ENCODE measurements around the gene HS1BP3. TPM values are rescaled to one million over a fixed set of nuclear protein-coding genes. Genes with fewer than 3 reads are reported as not detected.

Gene HS1BP3
- total RNA-seq, 5 donors from 2014 or later (not counting 1 experiment from before 2014, with no cell fraction given) = 11.1 to 20.7 (median 17.2) TPM

DNA sequence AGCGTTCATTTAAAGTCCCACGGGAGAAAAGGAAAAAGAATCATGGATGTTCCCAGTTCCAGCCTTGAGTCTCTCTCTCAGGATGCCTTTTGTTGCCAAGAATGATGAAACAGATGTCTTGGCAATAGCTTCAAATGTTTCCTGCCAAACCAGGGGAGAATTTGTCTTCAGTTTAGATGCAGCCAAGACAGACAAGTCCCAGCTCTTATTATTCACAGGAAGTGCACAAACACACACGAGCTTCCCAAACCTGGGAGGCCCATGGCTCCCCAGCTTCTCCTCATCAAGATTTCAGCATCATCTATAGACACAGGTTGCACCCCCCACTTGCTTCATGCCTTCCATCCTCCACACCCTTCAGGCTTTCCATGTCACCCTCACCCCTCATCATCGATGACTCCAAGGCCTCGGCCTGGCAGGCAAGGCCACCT is 45.9 kb downstream of the HS1BP3 start:
- DNase-seq (no peak), ATAC-seq (replicated peaks in 1 of 4) (no peak)
- Mint-ChIP-seq H3K4me1 (no peaks in the 10 kb centered on the region), H3K27me3 (peaks cover 0 to 1% of the 10 kb centered on the region in 2 donors), H3K9me3 (peaks cover 0 to 12% (median 6%) of the 10 kb centered on the region in 3 donors), H3K27ac (no peak overlapping the region), H3K4me3 (no peak overlapping the region), H3K36me3 (peaks cover 17% of the 10 kb centered on the region)
- WGBS (ENCODE audit: insufficient coverage) = 56% methylated on average over 2 of the region's 5 CpGs
- Histone ChIP-seq H3K4me1 (ENCODE audit: control insufficient read depth in 1 of 2, extremely low read depth in 1 of 2, insufficient read depth in 2 of 2, low read length in 2 of 2) (no peaks in the 10 kb centered on the region), H3K4me3 (ENCODE audit: control insufficient read depth in 1 of 2, extremely low read depth in 1 of 2, low read length in 1 of 2) (no peak overlapping the region), H3K27me3 (replicated peaks in 1 of 2; ENCODE audit: control insufficient read depth in 2 of 2, extremely low read depth in 1 of 2, insufficient read depth in 2 of 2, low read length in 1 of 2) (no peaks in the 10 kb centered on the region), H3K36me3 (ENCODE audit: control insufficient read depth in 2 of 2, extremely low read depth in 1 of 2, insufficient read depth in 1 of 2, low read length in 1 of 2) (no peaks in the 10 kb centered on the region), H3K27ac (ENCODE audit: low read length) (no peak overlapping the region), H3K9me3 (no peaks in the 10 kb centered on the region)
- CTCF ChIA-PET = no interaction called here
- POLR2A ChIA-PET = no interaction called here

GRCh38 chr2:20604401-20604911 is 46.4 kb downstream of the HS1BP3 start:
- Mint-ChIP-seq H3K36me3 (peaks cover 17% of the 10 kb centered on the region), H3K27me3 (peaks cover 0 to 1% of the 10 kb centered on the region in 2 donors), H3K4me1 (no peaks in the 10 kb centered on the region), H3K4me3 (no peak overlapping the region), H3K27ac (no peak overlapping the region), H3K9me3 (peaks cover 0 to 12% (median 6%) of the 10 kb centered on the region in 3 donors)
- Histone ChIP-seq H3K4me1 (ENCODE audit: control insufficient read depth in 1 of 2, extremely low read depth in 1 of 2, insufficient read depth in 2 of 2, low read length in 2 of 2) (no peaks in the 10 kb centered on the region), H3K36me3 (ENCODE audit: control insufficient read depth in 2 of 2, extremely low read depth in 1 of 2, insufficient read depth in 1 of 2, low read length in 1 of 2) (no peaks in the 10 kb centered on the region), H3K9me3 (no peaks in the 10 kb centered on the region), H3K27ac (ENCODE audit: low read length) (no peak overlapping the region), H3K27me3 (replicated peaks in 1 of 2; ENCODE audit: control insufficient read depth in 2 of 2, extremely low read depth in 1 of 2, insufficient read depth in 2 of 2, low read length in 1 of 2) (no peaks in the 10 kb centered on the region), H3K4me3 (ENCODE audit: control insufficient read depth in 1 of 2, extremely low read depth in 1 of 2, low read length in 1 of 2) (no peak overlapping the region)
- DNase-seq = no peak
- ChIA-PET POLR2A (no interaction called here), CTCF (no interaction called here)
- ATAC-seq (replicated peaks in 1 of 4) = no peak
- 81% methylated on average over 5 of the region's 7 CpGs for WGBS (ENCODE audit: insufficient coverage)

DNA sequence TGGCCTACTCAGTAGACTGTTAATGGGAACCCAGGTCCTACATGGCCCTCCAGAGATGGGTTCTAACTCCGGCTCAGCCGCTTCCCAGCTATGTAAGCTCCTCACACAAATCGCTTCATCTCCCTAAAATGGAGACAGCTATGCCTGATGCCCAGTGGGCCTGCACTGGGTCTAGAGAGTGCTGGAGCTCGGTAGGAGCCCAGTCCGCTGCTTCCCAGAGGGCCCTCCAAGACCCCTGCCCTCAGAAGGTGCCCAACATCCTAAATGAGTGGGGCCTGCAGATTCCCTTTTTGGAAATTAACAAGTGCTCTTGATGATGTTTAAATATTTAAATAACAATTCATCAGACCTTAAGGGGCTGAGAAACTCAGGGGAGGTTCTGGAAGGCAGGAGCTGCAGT is 47.1 kb downstream of the HS1BP3 start:
- WGBS (ENCODE audit: insufficient coverage) = no CpG with 5 or more reads among the region's 5 CpGs
- ATAC-seq (replicated peaks in 1 of 4) (no peak), DNase-seq (no peak)
- no peaks in the 10 kb centered on the region for H3K36me3 ChIP-seq (ENCODE audit: control insufficient read depth in 2 of 2, extremely low read depth in 1 of 2, insufficient read depth in 1 of 2, low read length in 1 of 2)
- H3K27ac Mint-ChIP-seq = no peak overlapping the region
- peaks cover 16% of the 10 kb centered on the region for H3K36me3 Mint-ChIP-seq
- CTCF ChIA-PET = no interaction called here
- no peak overlapping the region for H3K27ac ChIP-seq (ENCODE audit: low read length)
- H3K4me1 Mint-ChIP-seq = no peaks in the 10 kb centered on the region
- H3K4me1 ChIP-seq (ENCODE audit: control insufficient read depth in 1 of 2, extremely low read depth in 1 of 2, insufficient read depth in 2 of 2, low read length in 2 of 2) = no peaks in the 10 kb centered on the region
- H3K4me3 Mint-ChIP-seq = no peak overlapping the region
- POLR2A ChIA-PET = no interaction called here
- no peaks in the 10 kb centered on the region for H3K27me3 ChIP-seq (replicated peaks in 1 of 2; ENCODE audit: control insufficient read depth in 2 of 2, extremely low read depth in 1 of 2, insufficient read depth in 2 of 2, low read length in 1 of 2)
- H3K27me3 Mint-ChIP-seq = peaks cover 0 to 1% of the 10 kb centered on the region in 2 donors
- H3K9me3 ChIP-seq = no peaks in the 10 kb centered on the region
- no peak overlapping the region for H3K4me3 ChIP-seq (ENCODE audit: control insufficient read depth in 1 of 2, extremely low read depth in 1 of 2, low read length in 1 of 2)
- peaks cover 0 to 11% (median 6%) of the 10 kb centered on the region in 3 donors for H3K9me3 Mint-ChIP-seq

- Mint-ChIP-seq H3K4me3 (no peak overlapping the region), H3K4me1 (no peaks in the 10 kb centered on the region), H3K9me3 (peaks cover 0 to 6% (median 3%) of the 10 kb centered on the region in 3 donors), H3K27me3 (no peaks in the 10 kb centered on the region), H3K27ac (no peak overlapping the region), H3K36me3 (peaks cover 9% of the 10 kb centered on the region)
- no peaks in the 10 kb centered on the region for H3K27me3 ChIP-seq (replicated peaks in 1 of 2; ENCODE audit: control insufficient read depth in 2 of 2, extremely low read depth in 1 of 2, insufficient read depth in 2 of 2, low read length in 1 of 2)
- CTCF ChIA-PET = no interaction called here
- no peaks in the 10 kb centered on the region for H3K4me1 ChIP-seq (ENCODE audit: control insufficient read depth in 1 of 2, extremely low read depth in 1 of 2, insufficient read depth in 2 of 2, low read length in 2 of 2)
- no peak overlapping the region for H3K4me3 ChIP-seq (ENCODE audit: control insufficient read depth in 1 of 2, extremely low read depth in 1 of 2, low read length in 1 of 2)
- H3K9me3 ChIP-seq = no peaks in the 10 kb centered on the region
- H3K36me3 ChIP-seq (ENCODE audit: control insufficient read depth in 2 of 2, extremely low read depth in 1 of 2, insufficient read depth in 1 of 2, low read length in 1 of 2) = no peaks in the 10 kb centered on the region
- WGBS (ENCODE audit: insufficient coverage) = no CpG with 5 or more reads among the region's 2 CpGs
- ATAC-seq (replicated peaks in 1 of 4) (no peak), DNase-seq (no peak)
- POLR2A ChIA-PET = no interaction called here
- no peak overlapping the region for H3K27ac ChIP-seq (ENCODE audit: low read length)
Observed at GRCh38 chr2:20602803-20603202, 48.1 kb downstream of the HS1BP3 start.

DNA sequence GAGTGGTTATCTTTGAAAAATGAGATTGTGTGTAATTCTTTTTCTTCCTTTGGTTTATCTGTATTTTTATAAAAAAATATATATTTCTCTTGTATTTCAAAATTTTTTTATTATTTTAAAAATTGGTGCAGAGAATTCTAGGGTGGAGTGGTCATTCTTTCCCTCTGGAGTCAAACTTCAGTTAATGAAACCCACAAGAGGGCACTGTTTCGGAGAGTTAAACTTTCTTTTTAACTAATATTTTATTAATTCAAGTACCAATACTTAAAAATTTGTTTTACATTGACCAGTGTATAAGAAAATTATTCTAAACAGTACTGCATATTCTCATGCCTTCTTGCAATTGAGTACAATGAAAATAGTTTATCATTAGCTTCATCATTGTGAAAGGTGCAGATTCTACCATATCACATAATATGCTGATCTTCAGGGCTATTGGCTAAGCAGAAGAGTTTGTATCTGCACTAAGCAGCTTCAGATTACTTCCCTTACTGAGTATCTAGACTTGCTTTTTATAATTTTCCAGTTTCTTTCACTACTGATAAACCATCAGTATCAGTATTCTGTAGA is 50.1 kb downstream of the HS1BP3 start:
- ATAC-seq (replicated peaks in 1 of 4) (no peak), DNase-seq (no peak)
- H3K36me3 ChIP-seq (ENCODE audit: control insufficient read depth in 2 of 2, extremely low read depth in 1 of 2, insufficient read depth in 1 of 2, low read length in 1 of 2) = no peaks in the 10 kb centered on the region
- Mint-ChIP-seq H3K4me1 (peaks cover 0 to 7% (median 1%) of the 10 kb centered on the region in 3 donors), H3K36me3 (peaks cover 3% of the 10 kb centered on the region), H3K9me3 (no peaks in the 10 kb centered on the region), H3K4me3 (no peak overlapping the region), H3K27ac (no peak overlapping the region), H3K27me3 (no peaks in the 10 kb centered on the region)
- no peaks in the 10 kb centered on the region for H3K9me3 ChIP-seq
- ChIA-PET CTCF (no interaction called here), POLR2A (interaction anchor here in 1 of 2 donors (0.6 kb wide), 1 partner anchor 157 kb away, joined by 9 read pairs; no protein-coding TSS in a partner anchor)
- H3K4me3 ChIP-seq (ENCODE audit: control insufficient read depth in 1 of 2, extremely low read depth in 1 of 2, low read length in 1 of 2) = no peak overlapping the region
- no peaks in the 10 kb centered on the region for H3K4me1 ChIP-seq (ENCODE audit: control insufficient read depth in 1 of 2, extremely low read depth in 1 of 2, insufficient read depth in 2 of 2, low read length in 2 of 2)
- WGBS (ENCODE audit: insufficient coverage) = no CpG with 5 or more reads among the region's 1 CpG
- no peaks in the 10 kb centered on the region for H3K27me3 ChIP-seq (replicated peaks in 1 of 2; ENCODE audit: control insufficient read depth in 2 of 2, extremely low read depth in 1 of 2, insufficient read depth in 2 of 2, low read length in 1 of 2)
- H3K27ac ChIP-seq (ENCODE audit: low read length) = no peak overlapping the region

DNA sequence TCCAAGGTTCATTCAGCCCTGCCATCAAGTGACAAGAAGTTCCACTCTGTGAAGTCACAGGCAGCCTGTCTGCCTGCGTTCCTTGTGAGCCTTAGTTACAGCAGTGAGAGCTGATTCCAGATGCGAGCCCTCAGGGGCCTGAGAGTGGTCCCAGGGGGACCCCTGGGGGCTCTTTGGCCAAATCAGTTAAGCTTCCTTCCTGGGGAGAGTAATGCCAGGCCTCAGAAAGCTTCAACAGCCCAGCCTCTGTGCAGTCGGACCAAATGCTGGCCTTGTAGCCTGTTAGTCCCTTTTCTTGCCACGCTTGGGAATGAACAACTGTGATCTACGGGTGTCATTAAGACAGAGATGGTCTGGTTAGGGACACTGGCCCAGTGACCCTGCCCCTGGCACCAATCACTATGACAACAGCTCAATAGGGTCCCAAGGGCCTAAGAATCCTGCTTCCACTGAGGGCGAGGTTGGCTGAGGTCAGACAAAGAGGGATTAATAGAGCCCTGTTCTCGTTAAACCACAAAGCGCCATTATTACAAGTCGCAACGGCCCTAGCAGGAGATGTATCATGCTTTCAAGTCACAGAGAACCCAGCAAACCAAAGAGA is 50.9 kb downstream of the HS1BP3 start:
- Histone ChIP-seq H3K27ac (ENCODE audit: low read length) (no peak overlapping the region), H3K27me3 (replicated peaks in 1 of 2; ENCODE audit: control insufficient read depth in 2 of 2, extremely low read depth in 1 of 2, insufficient read depth in 2 of 2, low read length in 1 of 2) (no peaks in the 10 kb centered on the region), H3K9me3 (no peaks in the 10 kb centered on the region), H3K36me3 (ENCODE audit: control insufficient read depth in 2 of 2, extremely low read depth in 1 of 2, insufficient read depth in 1 of 2, low read length in 1 of 2) (no peaks in the 10 kb centered on the region), H3K4me3 (ENCODE audit: control insufficient read depth in 1 of 2, extremely low read depth in 1 of 2, low read length in 1 of 2) (no peak overlapping the region), H3K4me1 (ENCODE audit: control insufficient read depth in 1 of 2, extremely low read depth in 1 of 2, insufficient read depth in 2 of 2, low read length in 2 of 2) (peaks cover 0 to 7% of the 10 kb centered on the region in 2 experiments)
- H3K27me3 Mint-ChIP-seq = no peaks in the 10 kb centered on the region
- ChIA-PET CTCF (no interaction called here), POLR2A (no interaction called here)
- ATAC-seq (replicated peaks in 1 of 4) (no peak), DNase-seq (no peak)
- H3K27ac Mint-ChIP-seq = no peak overlapping the region
- no peak overlapping the region for H3K4me3 Mint-ChIP-seq
- H3K36me3 Mint-ChIP-seq = no peaks in the 10 kb centered on the region
- WGBS (ENCODE audit: insufficient coverage) = 84% methylated on average over 7 of the region's 10 CpGs
- H3K9me3 Mint-ChIP-seq = no peaks in the 10 kb centered on the region
- peaks cover 0 to 11% (median 1%) of the 10 kb centered on the region in 3 donors for H3K4me1 Mint-ChIP-seq

Measured in T-cell (primary cell).